B cell (primary cell): ENCODE results near the gene DNAJC9. TPM values are rescaled to one million over a fixed set of nuclear protein-coding genes. Genes with fewer than 3 reads are reported as not detected.

Experiments used
- ATAC-seq: fragments of 200-7000 bp; cut with Tn5 transposase; one replicate; pipeline ENCODE4 v1.10.0; 2021; ENCODE audit warnings: low read depth, mild to moderate bottlenecking, moderate number of reproducible peaks, moderate library complexity
- CTCF ChIA-PET: fragments of 350-600 bp; sonication (Branson Sonifier 250); formaldehyde crosslinking; loops from one replicate; lab custom pipeline; 2021; ENCODE audit warnings: antibody characterized with exemption, inconsistent platforms; lab: Charles Lee
- POLR2A ChIA-PET: fragments of 350-600 bp; sonication (Branson Sonifier 250); formaldehyde crosslinking; loops from one replicate; lab custom pipeline; 2021; ENCODE audit warnings: antibody characterized with exemption; lab: Charles Lee
- DNase-seq: peaks from one replicate; pipeline ENCODE4 v3.0.0; 2013
- H2AFZ ChIP-seq: 2 replicates; pipeline ENCODE4 v1.6.1; 2012; ENCODE audit warnings: mild to moderate bottlenecking, low read depth, low read length; ENCODE audit not compliant: insufficient read depth, poor library complexity, severe bottlenecking
- H3K27ac ChIP-seq, 2 donors: 1 replicate in 1 of 2; 2 replicates in 1 of 2; pipeline ENCODE4 v1.5.1; 2012 to 2013; ENCODE audit warnings: low read length in 2 of 2, mild to moderate bottlenecking in 2 of 2, moderate library complexity in 1 of 2
- H3K27me3 ChIP-seq, 4 experiments: fragments of 200-600 bp in 1 of 4; sonication (generic) in 1 of 4; replicated peaks in 1 of 4; 1 replicate in 2 of 4; 2 replicates in 2 of 4; pipeline versions ENCODE4 v1.6.1 to v1.7.0; 2013 to 2016; ENCODE audit warnings: low read length in 3 of 4, mild to moderate bottlenecking in 2 of 4, mixed read lengths in 1 of 4, moderate library complexity in 1 of 4; ENCODE audit not compliant: insufficient read depth in 4 of 4, control insufficient read depth in 3 of 4; ENCODE audit errors: control extremely low read depth in 1 of 4
- H3K36me3 ChIP-seq, 2 experiments: replicated peaks in 1 of 2; 1 replicate in 1 of 2; 2 replicates in 1 of 2; pipeline versions ENCODE4 v1.6.1 to v1.7.1; 2013; ENCODE audit warnings: low read length in 1 of 2; ENCODE audit not compliant: insufficient read depth in 2 of 2, control insufficient read depth in 1 of 2; ENCODE audit errors: control extremely low read depth in 1 of 2, extremely low read depth in 1 of 2
- H3K4me1 ChIP-seq, 2 donors: fragments of 200-600 bp in 1 of 2; sonication (generic) in 1 of 2; 1 replicate in 1 of 2; 2 replicates in 1 of 2; pipeline versions ENCODE4 v1.5.1 to v1.6.1; 2013 to 2017; ENCODE audit warnings: low read length in 2 of 2; ENCODE audit not compliant: control insufficient read depth in 2 of 2, insufficient read depth in 2 of 2
- H3K4me2 ChIP-seq: replicated peaks from 2 replicates; pipeline ENCODE3; 2012; ENCODE audit warnings: mild to moderate bottlenecking, low read depth, low read length; ENCODE audit not compliant: poor library complexity, severe bottlenecking
- H3K4me3 ChIP-seq, 5 experiments: fragments of 200-600 bp in 1 of 5; sonication (generic) in 1 of 5; 1 replicate in 3 of 5; 2 replicates in 2 of 5; pipeline versions ENCODE4 v1.5.1 to v1.7.0; 2011 to 2016; ENCODE audit warnings: low read length in 4 of 5, mild to moderate bottlenecking in 4 of 5, low read depth in 2 of 5, control low read depth in 1 of 5, moderate library complexity in 1 of 5; ENCODE audit not compliant: insufficient read depth in 1 of 5; ENCODE audit errors: control extremely low read depth in 1 of 5, extremely low read depth in 1 of 5
- H3K79me2 ChIP-seq: fragments of 200-600 bp; sonication (generic); one replicate; pipeline ENCODE4 v1.6.0; 2016; ENCODE audit warnings: low read length; ENCODE audit not compliant: control insufficient read depth, insufficient read depth
- H3K9ac ChIP-seq: fragments of 200-600 bp; sonication (generic); 2 replicates; pipeline ENCODE4 v1.6.1; 2017; ENCODE audit warnings: mild to moderate bottlenecking, low read length, moderate library complexity
- H3K9me3 ChIP-seq, 3 donors: one replicate each; pipeline versions ENCODE4 v1.6.1 to v1.7.1; 2013; ENCODE audit warnings: low read length in 2 of 3; ENCODE audit not compliant: control insufficient read depth in 2 of 3, insufficient read depth in 1 of 3; ENCODE audit errors: control extremely low read depth in 1 of 3
- H4K20me1 ChIP-seq: 2 replicates; pipeline ENCODE4 v1.6.0; 2012; ENCODE audit warnings: mild to moderate bottlenecking, low read length; ENCODE audit not compliant: insufficient read depth, control insufficient read depth, poor library complexity, severe bottlenecking
- H3K27ac Mint-ChIP-seq: one replicate; pipeline ENCODE4 v1.8.0; 2021; ENCODE audit warnings: mixed read lengths
- H3K27me3 Mint-ChIP-seq: one replicate; pipeline ENCODE4 v1.8.0; 2021; ENCODE audit warnings: mixed read lengths
- H3K4me1 Mint-ChIP-seq: one replicate; pipeline ENCODE4 v1.8.0; 2021; ENCODE audit warnings: mixed read lengths
- H3K4me3 Mint-ChIP-seq: one replicate; pipeline ENCODE4 v1.8.0; 2021; ENCODE audit warnings: mixed read lengths
- H3K9me3 Mint-ChIP-seq: one replicate; pipeline ENCODE4 v1.8.0; 2022; ENCODE audit warnings: mixed read lengths; ENCODE audit not compliant: insufficient read depth
- EZH2 ChIP-seq: IDR thresholded peaks from 2 replicates; pipeline ENCODE4 v1.6.1; 2012; ENCODE audit warnings: borderline replicate concordance, low read depth, mild to moderate bottlenecking, moderate library complexity, low read length; ENCODE audit not compliant: insufficient read depth, poor library complexity, severe bottlenecking
- WGBS: methylation state at CpG from one replicate; pipeline ENCODE4 v1.1.5; 2013; ENCODE audit warnings: missing lambda C conversion rate; ENCODE audit not compliant: insufficient coverage; 5-methylcytosine and 5-hydroxymethylcytosine counted together
- intact Hi-C: fragments of 100-400 bp; cut with micrococcal nuclease; formaldehyde crosslinking; loops from one replicate; pipeline ENCODE4 v1.10.0; 2022
- polyA plus RNA-seq: library from polyadenylated mRNA; depleted of rRNA; stranded (reverse); fragments of >200 nt; gene quantifications from 2 replicates; pipeline ENCODE4 v1.2.3, GENCODE V29; 2012
- total RNA-seq, 2 donors: library from RNA; stranded (reverse); fragments of 120-200 nt in 1 of 2; gene quantifications; 1 replicate in 1 of 2; 2 replicates in 1 of 2; pipeline versions ENCODE4 v1.2.3 to v1.2.4, GENCODE V29; 2013 to 2022
- TF ChIP-seq, protein P1 (sequence below): fragments of 200-600 bp; IDR thresholded peaks from one replicate; pipeline ENCODE4 v1.8.0; 2022; ENCODE audit warnings: antibody characterized with exemption, mild to moderate bottlenecking

Gene DNAJC9
- total and polyA plus RNA-seq, 2 donors (not counting 1 experiment from before 2014, with no cell fraction given): 11.8 to 25.6 TPM

GRCh38 chr10:73234695-73235094 is 12.4 kb downstream of the DNAJC9 start:
- DNase-seq: no peak
- Mint-ChIP-seq H3K27me3 (no peaks in the 10 kb centered on the region), H3K9me3 (no peaks in the 10 kb centered on the region), H3K27ac (no peak overlapping the region), H3K4me3 (no peak overlapping the region), H3K4me1 (no peaks in the 10 kb centered on the region)
- ChIA-PET POLR2A (no interaction called here), CTCF (interaction anchor here (1.0 kb wide), 1 partner anchor 409 kb away, joined by 3 read pairs; no protein-coding TSS in a partner anchor)
- TF ChIP-seq EZH2: no peak
- H3K4me3 ChIP-seq: no peak overlapping the region
- no peak overlapping the region for H3K27ac ChIP-seq
- no peak overlapping the region for H2AFZ ChIP-seq
- no peaks in the 10 kb centered on the region for H3K79me2 ChIP-seq
- H3K9ac ChIP-seq: no peak overlapping the region
- H3K4me1 ChIP-seq: no peaks in the 10 kb centered on the region
- ATAC-seq: no peak
- no peaks in the 10 kb centered on the region for H3K27me3 ChIP-seq
- no peaks in the 10 kb centered on the region for H3K9me3 ChIP-seq
- intact Hi-C loops: no loop called here
- H4K20me1 ChIP-seq: no peaks in the 10 kb centered on the region
- H3K36me3 ChIP-seq: peaks cover 10 to 16% of the 10 kb centered on the region in 2 experiments
- WGBS: 92% methylated on average over 2 of the region's 7 CpGs
- H3K4me2 ChIP-seq: no peak overlapping the region

DNA sequence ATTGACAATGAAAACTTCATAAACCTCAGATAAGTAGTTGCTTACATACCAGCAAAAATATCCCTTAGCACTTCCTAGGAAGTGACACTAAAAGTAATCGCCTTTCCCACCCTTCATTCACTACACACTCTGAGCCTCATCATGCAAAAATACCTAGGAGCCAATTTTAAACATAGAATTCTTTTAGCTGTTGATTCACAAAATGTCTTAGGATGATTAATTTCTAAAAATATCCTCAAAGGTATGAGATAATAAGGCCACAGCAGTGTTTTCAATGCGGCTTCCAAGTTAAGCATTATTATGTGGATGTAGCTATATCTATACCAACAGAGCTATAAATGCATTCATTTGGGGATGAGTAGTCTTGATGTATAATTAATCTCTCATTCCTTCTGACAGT is 13.2 kb downstream of the DNAJC9 start:
- Histone ChIP-seq H3K36me3 (peaks cover 10 to 16% of the 10 kb centered on the region in 2 experiments), H3K27ac (no peak overlapping the region), H3K4me1 (no peaks in the 10 kb centered on the region), H4K20me1 (no peaks in the 10 kb centered on the region), H3K9ac (no peak overlapping the region), H3K9me3 (no peaks in the 10 kb centered on the region), H2AFZ (no peak overlapping the region), H3K4me2 (no peak overlapping the region), H3K79me2 (no peaks in the 10 kb centered on the region), H3K27me3 (no peaks in the 10 kb centered on the region), H3K4me3 (no peak overlapping the region)
- H3K27ac Mint-ChIP-seq: no peak overlapping the region
- intact Hi-C loops: no loop called here
- POLR2A ChIA-PET: no interaction called here
- no peaks in the 10 kb centered on the region for H3K27me3 Mint-ChIP-seq
- no CpG with 5 or more reads among the region's 2 CpGs for WGBS
- no peak for ATAC-seq
- TF ChIP-seq, protein P1, sequence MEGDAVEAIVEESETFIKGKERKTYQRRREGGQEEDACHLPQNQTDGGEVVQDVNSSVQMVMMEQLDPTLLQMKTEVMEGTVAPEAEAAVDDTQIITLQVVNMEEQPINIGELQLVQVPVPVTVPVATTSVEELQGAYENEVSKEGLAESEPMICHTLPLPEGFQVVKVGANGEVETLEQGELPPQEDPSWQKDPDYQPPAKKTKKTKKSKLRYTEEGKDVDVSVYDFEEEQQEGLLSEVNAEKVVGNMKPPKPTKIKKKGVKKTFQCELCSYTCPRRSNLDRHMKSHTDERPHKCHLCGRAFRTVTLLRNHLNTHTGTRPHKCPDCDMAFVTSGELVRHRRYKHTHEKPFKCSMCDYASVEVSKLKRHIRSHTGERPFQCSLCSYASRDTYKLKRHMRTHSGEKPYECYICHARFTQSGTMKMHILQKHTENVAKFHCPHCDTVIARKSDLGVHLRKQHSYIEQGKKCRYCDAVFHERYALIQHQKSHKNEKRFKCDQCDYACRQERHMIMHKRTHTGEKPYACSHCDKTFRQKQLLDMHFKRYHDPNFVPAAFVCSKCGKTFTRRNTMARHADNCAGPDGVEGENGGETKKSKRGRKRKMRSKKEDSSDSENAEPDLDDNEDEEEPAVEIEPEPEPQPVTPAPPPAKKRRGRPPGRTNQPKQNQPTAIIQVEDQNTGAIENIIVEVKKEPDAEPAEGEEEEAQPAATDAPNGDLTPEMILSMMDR: no peak
- TF ChIP-seq EZH2: no peak
- no peak overlapping the region for H3K4me3 Mint-ChIP-seq
- H3K9me3 Mint-ChIP-seq: no peaks in the 10 kb centered on the region
- no peak for DNase-seq
- CTCF ChIA-PET: interaction anchor here (1.0 kb wide), 1 partner anchor 410 kb away, joined by 3 read pairs; no protein-coding TSS in a partner anchor
- no peaks in the 10 kb centered on the region for H3K4me1 Mint-ChIP-seq
